NB4 (cell line): ENCODE results near the gene STAT1.

ENCODE experiments used
- MYC ChIP-seq: IDR thresholded peaks from 2 replicates; pipeline ENCODE4 v1.6.1; 2011; ENCODE audit warnings: low read depth, low read length
- POLR2A ChIP-seq: IDR thresholded peaks from 2 replicates; pipeline ENCODE4 v1.6.1; 2011; ENCODE audit warnings: mild to moderate bottlenecking; ENCODE audit not compliant: insufficient read length; ENCODE audit errors: extremely low read depth
- TF ChIP-seq, protein P1 (sequence below): IDR thresholded peaks from one replicate; pipeline ENCODE4 v1.5.1; 2012; ENCODE audit warnings: low read depth, low read length
- TF ChIP-seq, protein P2 (sequence below): IDR thresholded peaks from 2 replicates; pipeline ENCODE4 v1.6.1; 2011; ENCODE audit warnings: low read depth, low read length

DNA sequence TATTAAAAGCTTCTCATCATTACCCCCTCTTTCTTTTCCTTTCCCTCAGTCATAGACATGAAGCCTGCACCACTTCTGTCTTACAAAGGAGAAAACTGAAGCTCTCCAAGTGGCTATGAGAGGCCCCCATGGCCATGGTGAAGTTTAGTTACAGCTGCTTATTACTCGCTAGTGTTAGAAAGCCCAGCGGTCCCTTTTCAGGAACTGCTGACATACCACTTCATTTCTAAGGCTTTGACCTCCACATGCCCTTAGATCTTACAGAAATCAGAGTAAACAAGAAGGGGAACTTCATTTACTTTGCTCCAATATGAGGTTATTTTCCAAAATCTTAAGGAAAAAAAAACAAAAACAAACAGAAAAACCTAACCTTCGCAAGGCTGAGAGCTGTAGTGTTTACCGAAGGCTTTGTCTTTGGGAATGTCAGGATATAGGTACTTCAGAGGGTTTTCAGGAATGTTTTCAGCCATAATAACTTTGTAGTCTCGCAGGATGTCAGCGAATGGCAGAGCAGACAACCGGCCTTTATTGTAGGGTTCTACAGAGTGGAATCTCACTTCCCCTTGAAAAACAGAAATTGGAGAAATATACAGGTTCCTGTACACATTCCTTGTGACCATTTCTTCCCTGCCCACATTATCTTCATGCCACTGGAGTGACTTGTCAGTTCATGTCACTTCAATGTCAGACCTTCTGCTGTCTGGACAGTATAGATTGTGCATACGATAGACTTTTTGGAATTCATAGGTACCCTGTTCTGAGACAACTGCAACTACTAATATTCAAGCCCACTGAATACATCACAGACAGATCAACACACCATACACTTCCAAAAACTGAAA is 18.8 kb upstream of the STAT1 start:
- TF ChIP-seq, protein P1, sequence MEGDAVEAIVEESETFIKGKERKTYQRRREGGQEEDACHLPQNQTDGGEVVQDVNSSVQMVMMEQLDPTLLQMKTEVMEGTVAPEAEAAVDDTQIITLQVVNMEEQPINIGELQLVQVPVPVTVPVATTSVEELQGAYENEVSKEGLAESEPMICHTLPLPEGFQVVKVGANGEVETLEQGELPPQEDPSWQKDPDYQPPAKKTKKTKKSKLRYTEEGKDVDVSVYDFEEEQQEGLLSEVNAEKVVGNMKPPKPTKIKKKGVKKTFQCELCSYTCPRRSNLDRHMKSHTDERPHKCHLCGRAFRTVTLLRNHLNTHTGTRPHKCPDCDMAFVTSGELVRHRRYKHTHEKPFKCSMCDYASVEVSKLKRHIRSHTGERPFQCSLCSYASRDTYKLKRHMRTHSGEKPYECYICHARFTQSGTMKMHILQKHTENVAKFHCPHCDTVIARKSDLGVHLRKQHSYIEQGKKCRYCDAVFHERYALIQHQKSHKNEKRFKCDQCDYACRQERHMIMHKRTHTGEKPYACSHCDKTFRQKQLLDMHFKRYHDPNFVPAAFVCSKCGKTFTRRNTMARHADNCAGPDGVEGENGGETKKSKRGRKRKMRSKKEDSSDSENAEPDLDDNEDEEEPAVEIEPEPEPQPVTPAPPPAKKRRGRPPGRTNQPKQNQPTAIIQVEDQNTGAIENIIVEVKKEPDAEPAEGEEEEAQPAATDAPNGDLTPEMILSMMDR: no peak
- TF ChIP-seq, protein P2, sequence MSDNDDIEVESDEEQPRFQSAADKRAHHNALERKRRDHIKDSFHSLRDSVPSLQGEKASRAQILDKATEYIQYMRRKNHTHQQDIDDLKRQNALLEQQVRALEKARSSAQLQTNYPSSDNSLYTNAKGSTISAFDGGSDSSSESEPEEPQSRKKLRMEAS: no peak
- TF ChIP-seq POLR2A: no peak
- no peak for TF ChIP-seq MYC
